ENCODE results near the gene CASK.

The CASK gene

GRCh38 chrX:41909068-41909467 lies 14.3 kb downstream of the CASK start:
- Histone ChIP-seq H3K27ac (ENCODE audit: low read length) (no peak overlapping the region), H3K9me3 (ENCODE audit: control insufficient read depth in 1 of 2, low read length in 2 of 2) (no peaks in the 10 kb centered on the region), H3K27me3 (ENCODE audit: low read depth, low read length) (no peaks in the 10 kb centered on the region), H3K4me3 (ENCODE audit: low read depth in 1 of 2, low read length in 2 of 2) (no peak overlapping the region), H3K36me3 (ENCODE audit: control insufficient read depth in 1 of 2, insufficient read depth in 2 of 2, low read length in 2 of 2) (no peaks in the 10 kb centered on the region), H3K4me1 (ENCODE audit: control insufficient read depth in 1 of 2, insufficient read depth in 2 of 2, low read length in 2 of 2) (peaks cover 0 to 7% of the 10 kb centered on the region in 2 donors)

GRCh38 chrX:41906515-41907187 lies 16.7 kb downstream of the CASK start:
- no peak overlapping the region for H3K27ac ChIP-seq (ENCODE audit: low read length)
- no peaks in the 10 kb centered on the region for H3K36me3 ChIP-seq (ENCODE audit: control insufficient read depth in 1 of 2, insufficient read depth in 2 of 2, low read length in 2 of 2)
- H3K27me3 ChIP-seq (ENCODE audit: low read depth, low read length) = no peaks in the 10 kb centered on the region
- no peaks in the 10 kb centered on the region for H3K4me1 ChIP-seq (ENCODE audit: control insufficient read depth in 1 of 2, insufficient read depth in 2 of 2, low read length in 2 of 2)
- no peaks in the 10 kb centered on the region for H3K9me3 ChIP-seq (ENCODE audit: control insufficient read depth in 1 of 2, low read length in 2 of 2)
- no peak overlapping the region for H3K4me3 ChIP-seq (ENCODE audit: low read depth in 1 of 2, low read length in 2 of 2)

- no peaks in the 10 kb centered on the region for H3K9me3 ChIP-seq (ENCODE audit: control insufficient read depth in 1 of 2, low read length in 2 of 2)
- H3K36me3 ChIP-seq (ENCODE audit: control insufficient read depth in 1 of 2, insufficient read depth in 2 of 2, low read length in 2 of 2) = no peaks in the 10 kb centered on the region
- H3K27me3 ChIP-seq (ENCODE audit: low read depth, low read length) = no peaks in the 10 kb centered on the region
- H3K27ac ChIP-seq (ENCODE audit: low read length) = no peak overlapping the region
- H3K4me1 ChIP-seq (ENCODE audit: control insufficient read depth in 1 of 2, insufficient read depth in 2 of 2, low read length in 2 of 2) = no peaks in the 10 kb centered on the region
- no peak overlapping the region for H3K4me3 ChIP-seq (ENCODE audit: low read depth in 1 of 2, low read length in 2 of 2)
Measured at GRCh38 chrX:41903544-41903943, 19.8 kb downstream of the CASK start.

GRCh38 chrX:41900321-41900720 lies 23.0 kb downstream of the CASK start:
- Histone ChIP-seq H3K9me3 (ENCODE audit: control insufficient read depth in 1 of 2, low read length in 2 of 2) (peaks cover 0 to 6% of the 10 kb centered on the region in 2 donors), H3K4me3 (ENCODE audit: low read depth in 1 of 2, low read length in 2 of 2) (no peak overlapping the region), H3K4me1 (ENCODE audit: control insufficient read depth in 1 of 2, insufficient read depth in 2 of 2, low read length in 2 of 2) (no peaks in the 10 kb centered on the region), H3K36me3 (ENCODE audit: control insufficient read depth in 1 of 2, insufficient read depth in 2 of 2, low read length in 2 of 2) (no peaks in the 10 kb centered on the region), H3K27me3 (ENCODE audit: low read depth, low read length) (no peaks in the 10 kb centered on the region), H3K27ac (ENCODE audit: low read length) (no peak overlapping the region)

DNA sequence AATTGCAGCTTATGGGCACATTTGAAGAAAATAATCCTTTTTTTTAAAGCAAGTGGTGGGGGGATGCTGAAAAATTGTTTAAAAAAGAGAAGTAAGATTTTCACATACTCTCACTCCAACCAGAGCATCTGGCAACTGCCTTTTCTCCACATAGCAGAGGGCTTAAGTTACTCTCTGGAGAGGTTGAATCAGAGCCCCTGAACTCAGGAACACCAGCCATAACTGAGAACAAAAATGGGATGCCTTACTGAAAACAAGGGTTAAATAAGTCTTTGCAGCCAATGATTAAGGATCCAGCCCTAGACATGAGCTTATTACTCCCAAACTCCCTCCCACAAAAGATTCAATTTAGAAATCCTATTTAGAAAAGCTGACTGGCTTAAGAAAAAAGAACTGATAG lies 27.5 kb downstream of the CASK start:
- Histone ChIP-seq H3K27me3 (ENCODE audit: low read depth, low read length) (no peaks in the 10 kb centered on the region), H3K4me3 (ENCODE audit: low read depth in 1 of 2, low read length in 2 of 2) (no peak overlapping the region), H3K27ac (ENCODE audit: low read length) (no peak overlapping the region), H3K9me3 (ENCODE audit: control insufficient read depth in 1 of 2, low read length in 2 of 2) (peaks cover 0 to 6% of the 10 kb centered on the region in 2 donors), H3K4me1 (ENCODE audit: control insufficient read depth in 1 of 2, insufficient read depth in 2 of 2, low read length in 2 of 2) (no peaks in the 10 kb centered on the region), H3K36me3 (ENCODE audit: control insufficient read depth in 1 of 2, insufficient read depth in 2 of 2, low read length in 2 of 2) (no peaks in the 10 kb centered on the region)

GRCh38 chrX:41890026-41890423 lies 33.3 kb downstream of the CASK start:
- Histone ChIP-seq H3K36me3 (ENCODE audit: control insufficient read depth in 1 of 2, insufficient read depth in 2 of 2, low read length in 2 of 2) (no peaks in the 10 kb centered on the region), H3K4me1 (ENCODE audit: control insufficient read depth in 1 of 2, insufficient read depth in 2 of 2, low read length in 2 of 2) (no peaks in the 10 kb centered on the region), H3K9me3 (ENCODE audit: control insufficient read depth in 1 of 2, low read length in 2 of 2) (no peaks in the 10 kb centered on the region), H3K27me3 (ENCODE audit: low read depth, low read length) (no peaks in the 10 kb centered on the region), H3K27ac (ENCODE audit: low read length) (no peak overlapping the region), H3K4me3 (ENCODE audit: low read depth in 1 of 2, low read length in 2 of 2) (no peak overlapping the region)

DNA sequence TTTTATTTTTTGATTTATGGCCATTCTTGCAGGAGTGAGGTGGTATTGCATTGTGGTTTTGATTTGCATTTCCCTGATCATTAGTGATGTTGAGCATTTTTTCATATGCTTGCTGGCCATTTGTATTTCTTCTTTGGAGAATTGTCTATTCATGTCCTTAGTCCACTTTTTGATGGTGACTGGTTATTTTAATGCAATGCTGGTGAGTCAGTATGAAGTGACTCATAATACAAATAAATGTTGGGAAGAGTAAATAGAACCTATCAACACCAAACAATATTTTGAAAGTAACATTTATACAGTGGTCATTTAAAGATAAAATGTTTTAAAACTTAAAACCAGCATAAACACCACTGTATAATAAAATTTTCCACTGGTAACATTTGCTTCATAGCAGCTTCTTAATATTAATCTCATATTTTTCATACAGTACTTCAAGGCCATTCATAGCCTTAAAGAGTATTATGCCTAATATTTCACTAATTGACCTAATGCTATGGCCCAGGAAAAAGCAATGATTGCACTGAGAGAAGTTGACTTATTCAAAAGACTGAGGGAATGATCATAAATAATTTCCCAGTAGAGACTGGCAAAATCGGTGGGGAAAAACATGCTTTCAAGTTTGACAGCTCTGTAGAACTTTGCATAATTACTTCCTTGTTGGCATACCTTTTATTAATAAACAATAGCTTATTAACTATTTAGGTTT lies 33.9 kb downstream of the CASK start:
- no peaks in the 10 kb centered on the region for H3K9me3 ChIP-seq (ENCODE audit: control insufficient read depth in 1 of 2, low read length in 2 of 2)
- no peak overlapping the region for H3K27ac ChIP-seq (ENCODE audit: low read length)
- no peaks in the 10 kb centered on the region for H3K36me3 ChIP-seq (ENCODE audit: control insufficient read depth in 1 of 2, insufficient read depth in 2 of 2, low read length in 2 of 2)
- no peaks in the 10 kb centered on the region for H3K4me1 ChIP-seq (ENCODE audit: control insufficient read depth in 1 of 2, insufficient read depth in 2 of 2, low read length in 2 of 2)
- no peaks in the 10 kb centered on the region for H3K27me3 ChIP-seq (ENCODE audit: low read depth, low read length)
- no peak overlapping the region for H3K4me3 ChIP-seq (ENCODE audit: low read depth in 1 of 2, low read length in 2 of 2)

DNA sequence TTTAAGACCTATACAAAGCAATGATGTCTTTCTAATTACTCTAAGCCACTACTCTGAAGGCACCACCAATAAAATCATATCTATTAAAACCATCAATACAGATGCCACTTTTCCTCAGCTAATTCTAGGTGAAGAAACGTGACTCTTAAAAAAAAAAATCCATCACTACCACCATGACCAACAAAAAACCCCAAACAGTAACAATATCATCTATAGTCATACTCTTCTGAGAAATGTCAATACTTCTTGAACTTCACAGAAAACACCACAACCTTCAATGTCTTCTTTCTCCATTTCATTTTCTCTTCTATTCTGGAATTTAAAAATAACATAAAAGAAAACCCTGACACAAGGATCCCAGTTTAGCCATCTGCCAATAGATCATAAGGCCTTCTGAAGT lies 35.7 kb downstream of the CASK start:
- Histone ChIP-seq H3K27me3 (ENCODE audit: low read depth, low read length) (no peaks in the 10 kb centered on the region), H3K36me3 (ENCODE audit: control insufficient read depth in 1 of 2, insufficient read depth in 2 of 2, low read length in 2 of 2) (no peaks in the 10 kb centered on the region), H3K4me3 (ENCODE audit: low read depth in 1 of 2, low read length in 2 of 2) (no peak overlapping the region), H3K27ac (ENCODE audit: low read length) (no peak overlapping the region), H3K9me3 (ENCODE audit: control insufficient read depth in 1 of 2, low read length in 2 of 2) (no peaks in the 10 kb centered on the region), H3K4me1 (ENCODE audit: control insufficient read depth in 1 of 2, insufficient read depth in 2 of 2, low read length in 2 of 2) (no peaks in the 10 kb centered on the region)

DNA sequence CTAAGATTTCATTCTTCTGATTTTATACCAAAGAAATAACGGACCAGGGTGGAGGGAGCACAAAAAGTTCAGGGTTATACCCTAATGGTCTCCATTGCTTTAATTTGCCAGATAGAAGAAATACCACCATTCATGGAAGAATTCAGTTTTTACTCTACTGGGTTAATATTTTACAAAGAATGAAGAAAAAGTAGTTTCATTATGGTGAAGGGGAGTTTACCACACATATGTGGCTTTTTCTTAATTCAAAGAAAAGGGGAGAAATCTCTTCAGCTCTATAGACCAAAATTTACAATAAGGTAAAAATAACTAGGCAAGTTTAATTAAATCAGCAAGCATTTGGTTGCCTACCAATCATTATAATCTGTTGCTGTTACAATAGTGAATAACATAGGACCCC lies 37.6 kb downstream of the CASK start:
- Histone ChIP-seq H3K4me1 (ENCODE audit: control insufficient read depth in 1 of 2, insufficient read depth in 2 of 2, low read length in 2 of 2) (no peaks in the 10 kb centered on the region), H3K27me3 (ENCODE audit: low read depth, low read length) (no peaks in the 10 kb centered on the region), H3K27ac (ENCODE audit: low read length) (no peak overlapping the region), H3K4me3 (ENCODE audit: low read depth in 1 of 2, low read length in 2 of 2) (no peak overlapping the region), H3K36me3 (ENCODE audit: control insufficient read depth in 1 of 2, insufficient read depth in 2 of 2, low read length in 2 of 2) (no peaks in the 10 kb centered on the region), H3K9me3 (ENCODE audit: control insufficient read depth in 1 of 2, low read length in 2 of 2) (no peaks in the 10 kb centered on the region)

- Histone ChIP-seq H3K9me3 (ENCODE audit: control insufficient read depth in 1 of 2, low read length in 2 of 2) (no peaks in the 10 kb centered on the region), H3K36me3 (ENCODE audit: control insufficient read depth in 1 of 2, insufficient read depth in 2 of 2, low read length in 2 of 2) (no peaks in the 10 kb centered on the region), H3K4me1 (ENCODE audit: control insufficient read depth in 1 of 2, insufficient read depth in 2 of 2, low read length in 2 of 2) (peaks cover 0 to 3% of the 10 kb centered on the region in 2 donors), H3K27me3 (ENCODE audit: low read depth, low read length) (no peaks in the 10 kb centered on the region), H3K4me3 (ENCODE audit: low read depth in 1 of 2, low read length in 2 of 2) (no peak overlapping the region), H3K27ac (ENCODE audit: low read length) (no peak overlapping the region)
Measured at GRCh38 chrX:41881166-41881565, 42.2 kb downstream of the CASK start.

DNA sequence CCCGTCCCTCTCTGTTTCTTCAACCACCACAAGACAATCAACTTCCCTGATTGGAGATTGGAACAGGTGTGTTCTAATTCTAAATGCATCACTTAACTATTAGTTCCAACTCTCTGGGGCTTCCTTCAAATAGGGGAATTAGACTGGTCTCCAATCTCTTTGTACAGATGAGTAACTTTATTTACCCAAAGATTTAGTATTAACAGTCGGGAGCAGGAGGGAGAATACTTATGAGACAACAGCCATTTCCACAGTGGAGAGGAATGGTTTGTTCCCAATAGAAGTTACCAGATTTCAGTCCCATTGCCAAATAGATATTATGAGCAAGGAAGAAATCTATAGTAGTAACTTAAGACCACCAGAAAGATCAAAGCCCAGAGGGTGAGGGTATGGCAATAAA lies 46.2 kb downstream of the CASK start:
- no peak overlapping the region for H3K4me3 ChIP-seq (ENCODE audit: low read depth in 1 of 2, low read length in 2 of 2)
- peaks cover 0 to 3% of the 10 kb centered on the region in 2 donors for H3K4me1 ChIP-seq (ENCODE audit: control insufficient read depth in 1 of 2, insufficient read depth in 2 of 2, low read length in 2 of 2)
- no peak overlapping the region for H3K27ac ChIP-seq (ENCODE audit: low read length)
- no peaks in the 10 kb centered on the region for H3K36me3 ChIP-seq (ENCODE audit: control insufficient read depth in 1 of 2, insufficient read depth in 2 of 2, low read length in 2 of 2)
- H3K27me3 ChIP-seq (ENCODE audit: low read depth, low read length) = no peaks in the 10 kb centered on the region
- no peaks in the 10 kb centered on the region for H3K9me3 ChIP-seq (ENCODE audit: control insufficient read depth in 1 of 2, low read length in 2 of 2)

DNA sequence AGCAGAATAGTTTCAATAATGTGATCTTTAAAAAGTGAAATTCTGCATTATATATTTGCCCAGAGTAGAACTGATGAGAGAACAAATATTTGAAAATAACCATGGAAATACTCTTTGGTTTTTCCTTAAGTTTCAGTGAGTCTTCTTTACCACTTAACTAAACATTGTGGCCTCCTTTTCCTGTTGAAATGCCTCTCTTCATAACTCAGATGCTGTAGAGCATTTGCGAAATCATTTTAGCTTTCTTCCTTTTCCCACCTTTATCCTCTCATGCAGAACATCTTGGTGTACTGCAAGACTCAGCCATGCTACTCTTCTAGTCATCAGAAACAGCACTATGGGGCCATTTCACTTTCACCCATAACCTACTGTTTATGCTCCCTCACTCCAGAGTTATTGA lies 48.2 kb downstream of the CASK start:
- Histone ChIP-seq H3K4me1 (ENCODE audit: control insufficient read depth in 1 of 2, insufficient read depth in 2 of 2, low read length in 2 of 2) (peaks cover 0 to 3% of the 10 kb centered on the region in 2 donors), H3K27me3 (ENCODE audit: low read depth, low read length) (no peaks in the 10 kb centered on the region), H3K27ac (ENCODE audit: low read length) (no peak overlapping the region), H3K4me3 (ENCODE audit: low read depth in 1 of 2, low read length in 2 of 2) (no peak overlapping the region), H3K36me3 (ENCODE audit: control insufficient read depth in 1 of 2, insufficient read depth in 2 of 2, low read length in 2 of 2) (no peaks in the 10 kb centered on the region), H3K9me3 (ENCODE audit: control insufficient read depth in 1 of 2, low read length in 2 of 2) (no peaks in the 10 kb centered on the region)

Measured in muscle layer of duodenum (tissue), 2 donors.